ENCODE measurements around the gene TCEAL9.
"Not testable (repeated sequence)": the region's sequence is repeated elsewhere in the genome, so short reads cannot be mapped to it uniquely, and the experiment has no call there.

The TCEAL9 gene

GRCh38 chrX:103357871-103358270, 1.6 kb downstream of the TCEAL9 start:
- TF ChIP-seq, protein P1, sequence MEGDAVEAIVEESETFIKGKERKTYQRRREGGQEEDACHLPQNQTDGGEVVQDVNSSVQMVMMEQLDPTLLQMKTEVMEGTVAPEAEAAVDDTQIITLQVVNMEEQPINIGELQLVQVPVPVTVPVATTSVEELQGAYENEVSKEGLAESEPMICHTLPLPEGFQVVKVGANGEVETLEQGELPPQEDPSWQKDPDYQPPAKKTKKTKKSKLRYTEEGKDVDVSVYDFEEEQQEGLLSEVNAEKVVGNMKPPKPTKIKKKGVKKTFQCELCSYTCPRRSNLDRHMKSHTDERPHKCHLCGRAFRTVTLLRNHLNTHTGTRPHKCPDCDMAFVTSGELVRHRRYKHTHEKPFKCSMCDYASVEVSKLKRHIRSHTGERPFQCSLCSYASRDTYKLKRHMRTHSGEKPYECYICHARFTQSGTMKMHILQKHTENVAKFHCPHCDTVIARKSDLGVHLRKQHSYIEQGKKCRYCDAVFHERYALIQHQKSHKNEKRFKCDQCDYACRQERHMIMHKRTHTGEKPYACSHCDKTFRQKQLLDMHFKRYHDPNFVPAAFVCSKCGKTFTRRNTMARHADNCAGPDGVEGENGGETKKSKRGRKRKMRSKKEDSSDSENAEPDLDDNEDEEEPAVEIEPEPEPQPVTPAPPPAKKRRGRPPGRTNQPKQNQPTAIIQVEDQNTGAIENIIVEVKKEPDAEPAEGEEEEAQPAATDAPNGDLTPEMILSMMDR (IDR thresholded peaks at IDR 0.05; ENCODE audit: extremely low read depth, insufficient read depth, missing control alignments) = no peak
- no peak for DNase-seq (ENCODE audit: low spot score)
- in situ Hi-C loops (cut with MboI; ENCODE audit: low pct_unique_long_range_greater_than_20kb, low sequenced_read_pairs, unreplicated experiment) = no loop called here

GRCh38 chrX:103359605-103360004, 3.3 kb downstream of the TCEAL9 start:
- DNase-seq (ENCODE audit: low spot score); in situ Hi-C loops (cut with MboI; ENCODE audit: low pct_unique_long_range_greater_than_20kb, low sequenced_read_pairs, unreplicated experiment): not testable (repeated sequence)

DNA sequence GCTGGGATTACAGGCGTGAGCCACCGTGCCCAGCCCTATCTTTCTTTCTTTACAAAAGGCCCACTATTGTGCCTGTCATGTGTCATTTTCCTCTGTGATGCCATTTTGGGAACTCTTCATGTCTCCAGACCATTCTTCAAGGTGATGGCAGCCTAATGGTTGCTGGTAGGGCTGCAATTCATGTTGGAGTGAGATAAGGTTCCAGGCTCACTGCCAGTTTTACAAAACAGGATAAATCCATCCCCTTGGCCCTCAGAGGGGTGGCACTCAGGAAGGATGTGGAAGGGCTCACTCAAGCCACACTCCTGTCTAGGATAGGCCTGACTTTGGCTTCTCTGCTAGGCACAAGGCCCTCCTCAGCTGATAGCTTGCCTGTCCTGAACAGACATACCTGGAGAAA, 3.8 kb downstream of the TCEAL9 start:
- in situ Hi-C loops (cut with MboI; ENCODE audit: low pct_unique_long_range_greater_than_20kb, low sequenced_read_pairs, unreplicated experiment) = no loop called here
- DNase-seq (ENCODE audit: low spot score) = no peak
- TF ChIP-seq, protein P1 (IDR thresholded peaks at IDR 0.05; ENCODE audit: extremely low read depth, insufficient read depth, missing control alignments) = no peak

GRCh38 chrX:103360916-103361315, 4.6 kb downstream of the TCEAL9 start:
- DNase-seq (ENCODE audit: low spot score) = no peak
- in situ Hi-C loops (cut with MboI; ENCODE audit: low pct_unique_long_range_greater_than_20kb, low sequenced_read_pairs, unreplicated experiment) = no loop called here

GRCh38 chrX:103361798-103362197, 5.5 kb downstream of the TCEAL9 start:
- TF ChIP-seq, protein P1 (IDR thresholded peaks at IDR 0.05; ENCODE audit: extremely low read depth, insufficient read depth, missing control alignments) = no peak
- in situ Hi-C loops (cut with MboI; ENCODE audit: low pct_unique_long_range_greater_than_20kb, low sequenced_read_pairs, unreplicated experiment) = no loop called here
- no peak for DNase-seq (ENCODE audit: low spot score)

More at GRCh38 chrX:103360916-103361315, 4.6 kb downstream of the TCEAL9 start:
- TF ChIP-seq, protein P1 (IDR thresholded peaks at IDR 0.05; ENCODE audit: extremely low read depth, insufficient read depth, missing control alignments) = no peak

DNA sequence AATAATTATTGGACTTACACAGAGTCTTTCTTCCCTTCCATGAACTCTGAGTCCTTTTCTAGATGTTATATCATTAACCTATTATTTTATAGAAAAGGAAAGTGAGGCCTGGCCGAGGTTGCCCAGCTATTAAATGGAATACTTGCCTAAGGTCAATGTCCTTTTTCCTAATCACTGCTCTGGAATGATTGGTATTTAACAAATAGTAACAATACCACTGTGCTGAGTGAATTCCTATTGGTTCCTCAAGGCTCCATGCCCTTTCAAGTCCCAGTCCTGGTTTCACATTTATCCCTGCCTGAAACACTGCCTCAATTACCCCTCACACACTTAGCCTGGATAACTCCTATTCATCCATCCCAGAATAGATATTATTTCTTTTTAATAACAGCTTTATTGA, 6.2 kb downstream of the TCEAL9 start:
- TF ChIP-seq, protein P1 (IDR thresholded peaks at IDR 0.05; ENCODE audit: extremely low read depth, insufficient read depth, missing control alignments) = no peak
- DNase-seq (ENCODE audit: low spot score) = no peak
- in situ Hi-C loops (cut with MboI; ENCODE audit: low pct_unique_long_range_greater_than_20kb, low sequenced_read_pairs, unreplicated experiment) = no loop called here

GRCh38 chrX:103363046-103363445, 6.7 kb downstream of the TCEAL9 start:
- in situ Hi-C loops (cut with MboI; ENCODE audit: low pct_unique_long_range_greater_than_20kb, low sequenced_read_pairs, unreplicated experiment) = no loop called here
- TF ChIP-seq, protein P1 (IDR thresholded peaks at IDR 0.05; ENCODE audit: extremely low read depth, insufficient read depth, missing control alignments) = no peak

More at GRCh38 chrX:103363046-103363445, 6.7 kb downstream of the TCEAL9 start:
- no peak for DNase-seq (ENCODE audit: low spot score)

All from GM13977 (cell line).